Right forelimb (tissue), 1 donor: ENCODE measurements around the gene ITGB8.

Experiments
- DNase-seq: peaks from one replicate; pipeline ENCODE4 v3.0.0-alpha.2; 2018

ITGB8 gene

GRCh38 chr7:20310963-20311742 lies 19.5 kb upstream of the ITGB8 start:
- no peak for DNase-seq

GRCh38 chr7:20311743-20312042 lies 19.0 kb upstream of the ITGB8 start:
- DNase-seq = no peak

- DNase-seq = no peak
Observed at GRCh38 chr7:20312562-20312961, 18.1 kb upstream of the ITGB8 start.

GRCh38 chr7:20313626-20314025 lies 17.1 kb upstream of the ITGB8 start:
- no peak for DNase-seq

GRCh38 chr7:20314198-20314597 lies 16.5 kb upstream of the ITGB8 start:
- DNase-seq = no peak

- DNase-seq = no peak
Observed at GRCh38 chr7:20316706-20317105, 14.0 kb upstream of the ITGB8 start.

- DNase-seq = no peak
Observed at GRCh38 chr7:20317413-20317812, 13.3 kb upstream of the ITGB8 start.

GRCh38 chr7:20318933-20319332 lies 11.8 kb upstream of the ITGB8 start:
- DNase-seq = no peak

GRCh38 chr7:20320322-20320721 lies 10.4 kb upstream of the ITGB8 start:
- DNase-seq = no peak

GRCh38 chr7:20320786-20321185 lies 9.9 kb upstream of the ITGB8 start:
- no peak for DNase-seq

- DNase-seq = no peak
Observed at GRCh38 chr7:20323595-20323994, 7.1 kb upstream of the ITGB8 start.

GRCh38 chr7:20326342-20326741 lies 4.4 kb upstream of the ITGB8 start:
- no peak for DNase-seq

- DNase-seq = no peak
Observed at GRCh38 chr7:20327055-20327454, 3.6 kb upstream of the ITGB8 start.

GRCh38 chr7:20328027-20328426 lies 2.7 kb upstream of the ITGB8 start:
- no peak for DNase-seq

GRCh38 chr7:20328692-20329091 lies 2.0 kb upstream of the ITGB8 start:
- DNase-seq = no peak

GRCh38 chr7:20329389-20330238 lies 1.1 kb upstream of the ITGB8 start:
- peak; percentile 80 for DNase-seq

- DNase-seq = peak; percentile 79
Observed at GRCh38 chr7:20330928-20331909, 519 bp downstream of the ITGB8 start.

GRCh38 chr7:20331910-20332813 lies 1.5 kb downstream of the ITGB8 start:
- no peak for DNase-seq

- no peak for DNase-seq
Observed at GRCh38 chr7:20338285-20338684, 7.6 kb downstream of the ITGB8 start.

- no peak for DNase-seq
Observed at GRCh38 chr7:20340839-20341238, 10.1 kb downstream of the ITGB8 start.

GRCh38 chr7:20343205-20343604 lies 12.5 kb downstream of the ITGB8 start:
- no peak for DNase-seq

GRCh38 chr7:20343941-20344340 lies 13.2 kb downstream of the ITGB8 start:
- DNase-seq = no peak
